Measurements from ENCODE around the gene ASAH2. TPM values are rescaled to one million over a fixed set of nuclear protein-coding genes. Genes with fewer than 3 reads are reported as not detected.

ASAH2 gene
- total and polyA plus RNA-seq, 2 donors (not counting 1 experiment from before 2014, with no cell fraction given), result 0.25 to 0.44 TPM

- Mint-ChIP-seq H3K27me3 (no peaks in the 10 kb centered on the region), H3K27ac (no peak overlapping the region), H3K4me3 (no peak overlapping the region), H3K9me3 (ENCODE audit: insufficient read depth) (peaks cover 8% of the 10 kb centered on the region), H3K4me1 (no peaks in the 10 kb centered on the region)
- CTCF ChIA-PET, result interaction anchor here (1.0 kb wide), 1 partner anchor 330 kb away, joined by 3 read pairs; no protein-coding TSS in a partner anchor
- Histone ChIP-seq H2AFZ (ENCODE audit: insufficient read depth, low read depth, low read length, poor library complexity, severe bottlenecking) (no peak overlapping the region), H3K4me3 (ENCODE audit: control extremely low read depth in 1 of 5, extremely low read depth in 1 of 5, insufficient read depth in 1 of 5, low read depth in 2 of 5, low read length in 4 of 5) (no peak overlapping the region), H3K27ac (ENCODE audit: low read length in 2 of 2) (no peak overlapping the region), H4K20me1 (ENCODE audit: control insufficient read depth, insufficient read depth, low read length, poor library complexity, severe bottlenecking) (no peaks in the 10 kb centered on the region), H3K79me2 (ENCODE audit: control insufficient read depth, insufficient read depth, low read length) (no peaks in the 10 kb centered on the region), H3K36me3 (replicated peaks in 1 of 2; ENCODE audit: control extremely low read depth in 1 of 2, control insufficient read depth in 1 of 2, extremely low read depth in 1 of 2, insufficient read depth in 2 of 2, low read length in 1 of 2) (no peaks in the 10 kb centered on the region), H3K27me3 (replicated peaks in 1 of 4; ENCODE audit: control extremely low read depth in 1 of 4, control insufficient read depth in 3 of 4, insufficient read depth in 4 of 4, low read length in 3 of 4) (no peaks in the 10 kb centered on the region), H3K9me3 (ENCODE audit: control extremely low read depth in 1 of 3, control insufficient read depth in 2 of 3, insufficient read depth in 1 of 3, low read length in 2 of 3) (peaks cover 3 to 7% (median 6%) of the 10 kb centered on the region in 3 donors), H3K9ac (ENCODE audit: low read length) (no peak overlapping the region), H3K4me2 (replicated peaks; ENCODE audit: low read depth, low read length, poor library complexity, severe bottlenecking) (no peak overlapping the region), H3K4me1 (ENCODE audit: control insufficient read depth in 2 of 2, insufficient read depth in 2 of 2, low read length in 2 of 2) (no peaks in the 10 kb centered on the region)
- ATAC-seq (ENCODE audit: low read depth) (no peak), DNase-seq (no peak)
- no CpG with 5 or more reads among the region's 1 CpG for WGBS (ENCODE audit: insufficient coverage)
- POLR2A ChIA-PET, result no interaction called here
- intact Hi-C loops (cut with micrococcal nuclease), result no loop called here
- TF ChIP-seq EZH2 (IDR thresholded peaks at IDR 0.05; ENCODE audit: borderline replicate concordance, insufficient read depth, low read depth, low read length, poor library complexity, severe bottlenecking) (no peak), CTCF (IDR thresholded peaks at IDR 0.05) (no peak)
Measured at GRCh38 chr10:50295367-50295766, 44.1 kb upstream of the ASAH2 start.

GRCh38 chr10:50294582-50294981 is 43.3 kb upstream of the ASAH2 start:
- Mint-ChIP-seq H3K27ac (no peak overlapping the region), H3K9me3 (ENCODE audit: insufficient read depth) (peaks cover 8% of the 10 kb centered on the region), H3K27me3 (no peaks in the 10 kb centered on the region), H3K4me3 (no peak overlapping the region), H3K4me1 (no peaks in the 10 kb centered on the region)
- H3K27me3 ChIP-seq (replicated peaks in 1 of 4; ENCODE audit: control extremely low read depth in 1 of 4, control insufficient read depth in 3 of 4, insufficient read depth in 4 of 4, low read length in 3 of 4), result no peaks in the 10 kb centered on the region
- no peak overlapping the region for H2AFZ ChIP-seq (ENCODE audit: insufficient read depth, low read depth, low read length, poor library complexity, severe bottlenecking)
- H3K27ac ChIP-seq (ENCODE audit: low read length in 2 of 2), result no peak overlapping the region
- no peak overlapping the region for H3K4me3 ChIP-seq (ENCODE audit: control extremely low read depth in 1 of 5, extremely low read depth in 1 of 5, insufficient read depth in 1 of 5, low read depth in 2 of 5, low read length in 4 of 5)
- H4K20me1 ChIP-seq (ENCODE audit: control insufficient read depth, insufficient read depth, low read length, poor library complexity, severe bottlenecking), result no peaks in the 10 kb centered on the region
- no peak overlapping the region for H3K4me2 ChIP-seq (replicated peaks; ENCODE audit: low read depth, low read length, poor library complexity, severe bottlenecking)
- TF ChIP-seq EZH2 (IDR thresholded peaks at IDR 0.05; ENCODE audit: borderline replicate concordance, insufficient read depth, low read depth, low read length, poor library complexity, severe bottlenecking), result no peak
- no peak for TF ChIP-seq CTCF (IDR thresholded peaks at IDR 0.05)
- intact Hi-C loops (cut with micrococcal nuclease), result no loop called here
- ATAC-seq (ENCODE audit: low read depth) (no peak), DNase-seq (no peak)
- no peaks in the 10 kb centered on the region for H3K4me1 ChIP-seq (ENCODE audit: control insufficient read depth in 2 of 2, insufficient read depth in 2 of 2, low read length in 2 of 2)
- CTCF ChIA-PET, result interaction anchor here (2.0 kb wide), 1 partner anchor 19 kb away, joined by 8 read pairs; no protein-coding TSS in a partner anchor
- POLR2A ChIA-PET, result no interaction called here
- H3K79me2 ChIP-seq (ENCODE audit: control insufficient read depth, insufficient read depth, low read length), result no peaks in the 10 kb centered on the region
- H3K9ac ChIP-seq (ENCODE audit: low read length), result no peak overlapping the region
- H3K36me3 ChIP-seq (replicated peaks in 1 of 2; ENCODE audit: control extremely low read depth in 1 of 2, control insufficient read depth in 1 of 2, extremely low read depth in 1 of 2, insufficient read depth in 2 of 2, low read length in 1 of 2), result no peaks in the 10 kb centered on the region
- WGBS (ENCODE audit: insufficient coverage), result 100% methylated on average over 1 of the region's 1 CpG
- peaks cover 3 to 7% (median 6%) of the 10 kb centered on the region in 3 donors for H3K9me3 ChIP-seq (ENCODE audit: control extremely low read depth in 1 of 3, control insufficient read depth in 2 of 3, insufficient read depth in 1 of 3, low read length in 2 of 3)

All from B cell (primary cell).